ENCODE results near the gene NAALADL2. TPM values are rescaled to one million over a fixed set of nuclear protein-coding genes. Genes with fewer than 3 reads are reported as not detected.
"Not testable (repeated sequence)": the region's sequence is repeated elsewhere in the genome, so short reads cannot be mapped to it uniquely, and the experiment has no call there.

Gene NAALADL2
- total RNA-seq, 1 donor from 2014 or later = 5.9 TPM

DNA sequence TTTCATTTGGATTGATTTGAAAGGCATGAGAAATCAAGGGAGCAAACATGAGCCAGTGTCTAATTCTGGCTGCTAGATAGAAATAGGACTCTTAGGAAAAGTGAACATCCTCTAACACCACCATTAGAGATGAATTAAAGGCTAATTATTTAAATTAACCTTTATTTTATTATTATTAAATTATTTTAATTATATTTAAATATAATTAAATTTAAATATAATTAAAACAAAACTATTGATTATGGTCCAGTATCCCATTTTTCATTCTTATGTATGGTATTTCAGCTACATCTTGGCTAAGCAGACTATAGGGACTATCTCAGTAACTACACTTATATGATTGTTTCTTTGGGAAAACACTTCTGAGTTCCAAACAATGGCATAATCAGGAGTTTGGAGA, 904.8 kb downstream of the NAALADL2 start:
- no peaks in the 10 kb centered on the region for H3K4me1 ChIP-seq
- intact Hi-C loops (cut with DNase I) = no loop called here
- no peaks in the 10 kb centered on the region for H3K36me3 ChIP-seq
- no peak overlapping the region for H3K27ac ChIP-seq
- H3K9me3 ChIP-seq = no peaks in the 10 kb centered on the region
- no peaks in the 10 kb centered on the region for H3K27me3 ChIP-seq
- no peak overlapping the region for H3K4me3 ChIP-seq
- TF ChIP-seq, protein P1, sequence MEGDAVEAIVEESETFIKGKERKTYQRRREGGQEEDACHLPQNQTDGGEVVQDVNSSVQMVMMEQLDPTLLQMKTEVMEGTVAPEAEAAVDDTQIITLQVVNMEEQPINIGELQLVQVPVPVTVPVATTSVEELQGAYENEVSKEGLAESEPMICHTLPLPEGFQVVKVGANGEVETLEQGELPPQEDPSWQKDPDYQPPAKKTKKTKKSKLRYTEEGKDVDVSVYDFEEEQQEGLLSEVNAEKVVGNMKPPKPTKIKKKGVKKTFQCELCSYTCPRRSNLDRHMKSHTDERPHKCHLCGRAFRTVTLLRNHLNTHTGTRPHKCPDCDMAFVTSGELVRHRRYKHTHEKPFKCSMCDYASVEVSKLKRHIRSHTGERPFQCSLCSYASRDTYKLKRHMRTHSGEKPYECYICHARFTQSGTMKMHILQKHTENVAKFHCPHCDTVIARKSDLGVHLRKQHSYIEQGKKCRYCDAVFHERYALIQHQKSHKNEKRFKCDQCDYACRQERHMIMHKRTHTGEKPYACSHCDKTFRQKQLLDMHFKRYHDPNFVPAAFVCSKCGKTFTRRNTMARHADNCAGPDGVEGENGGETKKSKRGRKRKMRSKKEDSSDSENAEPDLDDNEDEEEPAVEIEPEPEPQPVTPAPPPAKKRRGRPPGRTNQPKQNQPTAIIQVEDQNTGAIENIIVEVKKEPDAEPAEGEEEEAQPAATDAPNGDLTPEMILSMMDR (IDR thresholded peaks at IDR 0.05) = no peak
- DNase-seq (ENCODE audit: low spot score in 2 of 2) = no peak

DNA sequence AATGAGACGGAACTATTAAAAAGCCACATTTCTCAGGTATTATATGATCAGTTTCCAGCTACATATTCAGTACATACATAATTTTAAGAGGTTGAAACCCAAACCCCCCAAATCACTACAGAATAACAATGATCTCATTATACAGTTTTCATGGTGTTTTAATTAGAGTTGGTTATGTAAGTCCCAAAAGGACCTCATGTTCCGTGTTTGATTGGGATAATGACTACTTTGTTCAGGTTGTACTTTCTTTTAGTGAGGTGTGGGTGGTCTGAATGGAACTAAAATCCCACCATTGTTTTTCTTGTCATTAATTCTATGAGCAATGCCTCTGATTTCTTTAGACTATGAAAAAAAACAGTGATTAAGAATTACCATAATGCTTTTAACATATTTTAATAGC, 905.6 kb downstream of the NAALADL2 start:
- H3K4me1 ChIP-seq = no peaks in the 10 kb centered on the region
- intact Hi-C loops (cut with DNase I) = no loop called here
- DNase-seq (ENCODE audit: low spot score in 2 of 2) = no peak
- H3K4me3 ChIP-seq = no peak overlapping the region
- no peaks in the 10 kb centered on the region for H3K9me3 ChIP-seq
- H3K27me3 ChIP-seq = no peaks in the 10 kb centered on the region
- TF ChIP-seq, protein P1 (IDR thresholded peaks at IDR 0.05) = no peak
- no peak overlapping the region for H3K27ac ChIP-seq
- H3K36me3 ChIP-seq = no peaks in the 10 kb centered on the region

DNA sequence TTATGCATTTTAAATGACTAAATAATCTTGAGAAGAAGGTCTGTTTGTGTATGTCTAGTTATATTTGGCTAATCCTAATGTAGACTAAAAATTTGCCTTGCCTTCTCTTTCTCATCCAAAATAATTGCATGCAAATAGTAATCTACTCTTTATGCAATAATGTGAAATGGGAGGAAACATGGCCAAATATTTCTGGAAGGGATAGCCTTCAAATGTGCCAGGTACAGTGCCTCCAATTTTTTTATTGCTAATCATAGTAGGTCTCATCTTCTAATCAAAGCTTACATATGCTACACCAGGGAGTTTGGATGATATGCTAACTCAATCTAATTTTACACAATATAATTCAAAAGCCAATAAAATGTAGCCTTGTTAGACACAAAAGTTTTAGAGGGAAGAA, 911.3 kb downstream of the NAALADL2 start:
- Histone ChIP-seq H3K36me3 (no peaks in the 10 kb centered on the region), H3K27ac (no peak overlapping the region), H3K27me3 (no peaks in the 10 kb centered on the region), H3K4me3 (no peak overlapping the region), H3K4me1 (no peaks in the 10 kb centered on the region), H3K9me3 (no peaks in the 10 kb centered on the region)
- DNase-seq (ENCODE audit: low spot score in 2 of 2) = no peak
- intact Hi-C loops (cut with DNase I) = no loop called here
- TF ChIP-seq, protein P1 (IDR thresholded peaks at IDR 0.05) = no peak

DNA sequence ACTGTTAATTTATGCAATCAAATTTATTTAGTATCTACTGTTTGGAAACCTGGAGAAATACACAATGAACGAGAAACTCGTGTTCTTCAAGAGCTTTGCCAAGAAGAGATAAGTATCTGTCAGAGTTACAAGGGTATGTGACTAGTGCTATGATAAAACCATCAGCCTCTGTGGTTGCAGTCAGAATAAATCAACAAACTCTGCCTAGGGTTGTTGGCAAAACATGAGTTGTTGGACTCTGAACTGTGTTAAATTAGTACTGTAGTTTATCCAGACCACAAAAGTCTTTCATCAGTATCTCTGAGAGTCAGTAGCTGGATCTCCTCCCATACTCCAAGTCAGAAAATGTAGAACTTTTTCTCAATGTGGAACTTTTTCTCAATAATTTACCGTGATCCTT, 918.4 kb downstream of the NAALADL2 start:
- no peak for DNase-seq (ENCODE audit: low spot score in 2 of 2)
- intact Hi-C loops (cut with DNase I) = no loop called here
- H3K4me1 ChIP-seq = no peaks in the 10 kb centered on the region

DNA sequence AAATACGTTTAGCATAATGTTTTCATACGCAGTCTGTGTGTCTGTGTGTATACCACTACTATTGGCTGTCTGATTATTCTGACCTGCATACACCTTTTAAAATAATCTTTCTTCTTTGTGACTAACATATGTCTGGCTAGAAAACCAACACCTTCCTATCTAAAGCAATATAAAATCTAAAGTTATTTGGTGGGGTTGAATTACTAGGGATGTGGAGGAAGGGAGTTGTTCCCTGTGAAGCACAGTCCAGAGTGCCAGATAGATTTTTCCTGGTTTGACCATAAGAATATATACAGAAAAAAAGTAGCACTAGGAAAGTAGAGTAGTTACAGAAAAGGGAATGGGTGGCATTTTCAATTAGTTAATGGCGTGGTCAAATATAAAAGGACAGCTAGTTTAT, 918.8 kb downstream of the NAALADL2 start:
- H3K9me3 ChIP-seq = no peaks in the 10 kb centered on the region
- H3K4me1 ChIP-seq = no peaks in the 10 kb centered on the region
- TF ChIP-seq, protein P1 (IDR thresholded peaks at IDR 0.05) = no peak
- DNase-seq (ENCODE audit: low spot score in 2 of 2) = no peak
- intact Hi-C loops (cut with DNase I) = no loop called here
- no peak overlapping the region for H3K27ac ChIP-seq
- no peaks in the 10 kb centered on the region for H3K27me3 ChIP-seq
- no peaks in the 10 kb centered on the region for H3K36me3 ChIP-seq
- no peak overlapping the region for H3K4me3 ChIP-seq

More for the DNA sequence above, 918.4 kb downstream of the NAALADL2 start:
- Histone ChIP-seq H3K27me3 (no peaks in the 10 kb centered on the region), H3K36me3 (no peaks in the 10 kb centered on the region), H3K4me3 (no peak overlapping the region), H3K27ac (no peak overlapping the region), H3K9me3 (no peaks in the 10 kb centered on the region)
- TF ChIP-seq, protein P1 (IDR thresholded peaks at IDR 0.05) = no peak

DNA sequence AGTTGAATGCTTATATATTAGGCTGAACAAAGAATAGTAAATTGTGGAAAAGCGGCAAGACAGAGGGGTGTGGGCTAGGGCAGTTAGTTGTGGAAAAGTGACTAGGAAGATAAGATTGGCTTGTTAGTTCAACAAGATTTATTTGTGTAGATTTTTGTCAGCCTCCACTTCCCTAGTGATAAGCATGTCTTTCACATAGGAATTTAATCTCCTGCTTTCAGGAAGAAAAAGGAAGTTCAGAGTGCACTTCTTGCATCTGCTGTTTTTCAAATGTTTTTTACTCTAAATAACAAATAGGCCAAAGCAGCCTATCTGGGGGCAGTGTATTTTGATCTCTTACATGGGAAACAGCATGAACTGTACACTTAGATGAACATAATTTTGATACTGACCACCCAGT, 919.9 kb downstream of the NAALADL2 start:
- DNase-seq (ENCODE audit: low spot score in 2 of 2) = no peak
- TF ChIP-seq, protein P1 (IDR thresholded peaks at IDR 0.05) = no peak
- no peaks in the 10 kb centered on the region for H3K36me3 ChIP-seq
- H3K9me3 ChIP-seq = no peaks in the 10 kb centered on the region
- intact Hi-C loops (cut with DNase I) = no loop called here
- no peak overlapping the region for H3K27ac ChIP-seq
- no peaks in the 10 kb centered on the region for H3K4me1 ChIP-seq
- H3K27me3 ChIP-seq = no peaks in the 10 kb centered on the region
- no peak overlapping the region for H3K4me3 ChIP-seq

DNA sequence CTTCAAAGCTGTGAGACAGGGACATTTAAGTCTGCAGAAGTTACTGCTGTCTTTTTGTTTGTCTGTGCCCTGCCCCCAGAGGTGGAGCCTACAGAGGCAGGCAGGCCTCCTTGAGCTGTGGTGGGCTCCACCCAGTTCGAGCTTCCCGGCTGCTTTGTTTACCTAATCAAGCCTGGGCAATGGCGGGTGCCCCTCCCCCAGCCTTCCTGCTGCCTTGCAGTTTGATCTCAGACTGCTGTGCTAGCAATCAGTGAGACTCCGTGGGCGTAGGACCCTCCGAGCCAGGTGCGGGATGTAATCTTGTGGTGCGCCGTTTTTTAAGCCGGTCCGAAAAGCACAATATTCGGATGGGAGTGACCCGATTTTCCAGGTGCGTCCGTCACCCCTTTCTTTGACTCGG, 928.0 kb downstream of the NAALADL2 start:
- intact Hi-C loops (cut with DNase I); H3K27me3 ChIP-seq; DNase-seq (ENCODE audit: low spot score in 2 of 2); H3K27ac ChIP-seq; H3K36me3 ChIP-seq; H3K4me1 ChIP-seq; H3K4me3 ChIP-seq; H3K9me3 ChIP-seq: not testable (repeated sequence)
